Fibroblast of peridontal ligament (primary cell): ENCODE data around the gene DCAF5.
"Not testable (repeated sequence)": the region's sequence is repeated elsewhere in the genome, so short reads cannot be mapped to it uniquely, and the experiment has no call there.

ENCODE experiments used
- DNase-seq: peaks from one replicate; pipeline ENCODE4 v3.0.0-alpha.2; 2010; ENCODE audit errors: extremely low read depth

Gene DCAF5

GRCh38 chr14:69044296-69044695, 108.6 kb downstream of the DCAF5 start:
- no peak for DNase-seq

GRCh38 chr14:69043596-69044260, 109.2 kb downstream of the DCAF5 start:
- peak; percentile 70 for DNase-seq

- peak; percentile 56 for DNase-seq
These were observed 110.0 kb downstream of the DCAF5 start for GRCh38 chr14:69042787-69043444.

GRCh38 chr14:69042299-69042698, 110.6 kb downstream of the DCAF5 start:
- DNase-seq = no peak

- no peak for DNase-seq
These were observed 111.1 kb downstream of the DCAF5 start for GRCh38 chr14:69041783-69042182.

- DNase-seq = no peak
These were observed 112.6 kb downstream of the DCAF5 start for GRCh38 chr14:69040353-69040752.

GRCh38 chr14:69039288-69039628, 113.7 kb downstream of the DCAF5 start:
- no peak for DNase-seq

- peak; percentile 66 for DNase-seq
These were observed 114.2 kb downstream of the DCAF5 start for GRCh38 chr14:69038455-69039287.

- DNase-seq = no peak
These were observed 115.0 kb downstream of the DCAF5 start for GRCh38 chr14:69037790-69038454.

- DNase-seq = no peak
These were observed 116.0 kb downstream of the DCAF5 start for GRCh38 chr14:69036757-69037506.

- DNase-seq = peak; percentile 87
These were observed 118.2 kb downstream of the DCAF5 start for GRCh38 chr14:69034612-69035262.

- no peak for DNase-seq
These were observed 125.5 kb downstream of the DCAF5 start for GRCh38 chr14:69027242-69027913.

GRCh38 chr14:69023035-69023434, 129.9 kb downstream of the DCAF5 start:
- no peak for DNase-seq

- DNase-seq = not testable (repeated sequence)
These were observed 130.8 kb downstream of the DCAF5 start for GRCh38 chr14:69022093-69022492.

GRCh38 chr14:69017706-69018105, 135.2 kb downstream of the DCAF5 start:
- no peak for DNase-seq

GRCh38 chr14:69014829-69015259, 138.1 kb downstream of the DCAF5 start:
- DNase-seq = no peak

GRCh38 chr14:69013943-69014782, 138.8 kb downstream of the DCAF5 start:
- DNase-seq = peak; percentile 63

- DNase-seq = peak; percentile 51
These were observed 140.5 kb downstream of the DCAF5 start for GRCh38 chr14:69012256-69012953.

GRCh38 chr14:69010648-69011047, 142.3 kb downstream of the DCAF5 start:
- peak; percentile 32 for DNase-seq
